Measurements from ENCODE around the gene ATF3.

The ATF3 gene

GRCh38 chr1:212608392-212608958, at the start of gene ATF3:
ATF3 (plus strand) TSS chr1:212608761; CDS start chr1:212615022, 6,261 bp downstream.
- peak; percentile 99 for DNase-seq

- no peak for DNase-seq
These were observed 48.6 kb upstream of the ATF3 start for GRCh38 chr1:212559929-212560328.

GRCh38 chr1:212560933-212561460, 47.6 kb upstream of the ATF3 start:
- no peak for DNase-seq

DNA sequence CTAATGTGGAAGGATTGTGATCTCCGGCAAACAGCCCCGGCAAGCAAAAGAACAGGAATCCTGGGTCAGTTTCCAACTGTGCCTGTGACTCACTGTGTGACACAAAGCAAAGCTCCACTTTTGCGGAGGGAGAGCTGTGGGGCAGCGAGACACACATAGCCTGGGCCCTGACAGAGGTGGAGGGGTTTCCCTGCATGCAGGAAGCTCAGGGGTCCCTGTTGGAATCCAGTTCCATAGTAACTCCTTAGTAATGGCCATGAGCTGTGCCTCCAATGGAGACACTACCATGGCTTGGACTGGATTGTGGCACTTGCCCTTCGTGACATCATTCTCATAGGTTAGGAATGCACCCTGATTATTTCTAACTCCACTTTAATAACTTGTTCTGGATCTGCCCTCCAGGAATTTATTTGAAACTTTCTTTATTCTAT, 47.0 kb upstream of the ATF3 start:
- DNase-seq: peak; percentile 62

DNA sequence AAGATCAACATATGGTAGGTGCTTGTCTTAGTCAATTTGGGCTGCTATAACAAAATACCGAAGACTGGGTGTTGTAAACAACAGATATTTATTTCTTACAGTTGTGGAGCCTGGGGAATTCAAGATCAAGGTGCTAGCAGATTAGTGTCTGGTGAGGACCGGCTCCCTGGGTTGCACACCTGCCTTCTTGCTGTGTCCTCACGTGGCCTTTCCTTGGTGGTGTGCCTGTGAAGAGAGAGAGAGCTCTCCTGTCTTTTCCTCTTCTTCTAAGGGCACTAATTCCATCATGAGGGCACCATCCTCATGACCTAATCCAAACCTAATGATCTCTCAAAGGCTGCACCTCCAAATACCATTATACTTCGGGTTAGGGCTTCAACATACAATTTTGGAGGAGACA, 45.8 kb upstream of the ATF3 start:
- DNase-seq: no peak

GRCh38 chr1:212565079-212565478, 43.5 kb upstream of the ATF3 start:
- no peak for DNase-seq

GRCh38 chr1:212565571-212566305, 42.8 kb upstream of the ATF3 start:
- no peak for DNase-seq

DNA sequence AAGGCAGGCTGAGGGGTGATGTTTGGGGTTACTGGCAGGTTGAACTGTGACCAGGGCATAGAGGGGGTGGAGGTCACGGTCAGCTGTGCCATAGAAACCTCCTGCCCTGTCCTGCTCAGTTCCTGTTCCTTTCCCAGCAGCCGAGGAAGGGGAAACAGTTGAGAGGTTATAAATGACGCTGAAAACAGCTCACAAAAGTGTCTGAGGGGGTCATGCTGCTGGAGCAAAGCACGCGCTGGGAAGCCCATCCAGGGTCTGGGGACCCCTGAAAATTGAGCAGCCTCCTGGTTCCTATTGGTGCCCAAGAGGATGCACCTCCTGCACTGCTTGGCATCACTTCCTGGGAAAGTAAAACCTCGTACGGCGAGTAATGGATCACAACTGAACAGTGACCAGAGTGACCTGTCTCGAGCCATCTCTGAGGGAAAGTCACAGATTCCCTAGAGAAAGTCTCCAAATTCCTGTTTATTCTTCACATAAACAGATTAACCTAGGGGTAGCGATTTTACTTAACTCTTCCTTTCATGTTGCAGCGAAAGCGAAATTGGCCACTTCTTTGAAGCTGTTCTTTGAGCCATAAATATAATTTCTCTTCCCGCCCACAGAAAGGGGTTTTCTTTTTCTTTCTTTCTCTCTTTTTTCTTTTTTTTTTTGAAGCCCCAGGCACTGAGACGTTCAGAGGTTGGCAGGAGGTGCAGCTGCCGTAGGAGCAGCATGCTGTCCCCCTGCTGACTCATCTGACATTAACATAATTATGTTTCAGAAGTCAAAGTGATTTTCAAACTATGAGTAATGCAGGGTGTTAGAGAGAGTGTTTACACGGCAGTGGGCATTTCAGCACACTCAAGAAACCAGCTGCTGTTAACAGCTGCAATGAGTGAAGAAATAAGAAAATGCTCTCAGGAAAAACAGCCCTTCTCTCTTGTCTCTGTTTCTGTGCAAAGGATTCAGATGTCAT, 41.8 kb upstream of the ATF3 start:
- DNase-seq: peak; percentile 70

DNA sequence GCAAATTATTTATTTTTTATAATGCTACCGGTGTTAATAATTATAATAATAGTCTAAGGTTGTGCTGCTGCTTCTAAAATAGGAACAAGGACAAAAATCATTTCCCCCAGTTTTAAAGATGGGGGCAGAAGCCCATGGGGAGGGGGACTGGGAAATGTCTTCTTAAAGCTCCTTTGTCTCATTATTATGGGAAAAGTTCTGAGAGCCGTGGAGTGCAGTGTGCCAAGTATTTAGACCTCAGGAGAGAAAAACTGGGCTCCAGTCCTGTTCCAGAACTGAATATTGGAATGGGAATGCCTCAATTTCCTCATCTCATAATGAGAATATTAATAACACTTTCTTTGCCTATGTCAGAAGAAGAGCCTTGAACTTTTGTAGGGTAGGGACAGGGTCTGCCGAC, 40.9 kb upstream of the ATF3 start:
- DNase-seq: no peak

DNA sequence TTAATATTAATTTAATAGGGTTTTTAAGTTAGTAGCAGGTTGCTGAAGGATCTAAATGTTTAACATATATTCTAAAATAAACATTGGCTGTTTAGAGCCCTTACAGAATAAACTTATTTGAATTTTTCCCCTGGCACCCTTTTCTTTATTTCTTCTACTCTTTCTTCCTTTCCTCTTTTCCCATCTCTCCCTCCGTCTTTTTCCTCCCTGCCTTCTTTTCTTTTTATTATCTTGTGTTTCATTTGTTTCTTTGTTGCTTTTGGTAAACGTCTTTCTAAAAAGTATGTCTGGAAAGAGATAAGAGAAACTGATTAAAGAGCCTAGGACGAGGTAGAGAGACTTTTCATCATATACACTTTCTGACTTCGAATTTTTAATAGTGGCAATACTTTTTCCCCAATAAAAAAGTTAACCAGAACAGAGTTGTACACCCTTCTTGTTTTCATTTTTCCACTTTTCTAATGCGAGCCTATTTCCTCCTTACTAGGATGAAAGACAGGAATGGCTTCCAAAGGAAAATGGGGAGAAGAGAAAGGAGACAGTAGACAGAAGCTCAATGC, 39.5 kb upstream of the ATF3 start:
- DNase-seq: no peak

- DNase-seq: no peak
These were observed 33.8 kb upstream of the ATF3 start for GRCh38 chr1:212574732-212575131.

DNA sequence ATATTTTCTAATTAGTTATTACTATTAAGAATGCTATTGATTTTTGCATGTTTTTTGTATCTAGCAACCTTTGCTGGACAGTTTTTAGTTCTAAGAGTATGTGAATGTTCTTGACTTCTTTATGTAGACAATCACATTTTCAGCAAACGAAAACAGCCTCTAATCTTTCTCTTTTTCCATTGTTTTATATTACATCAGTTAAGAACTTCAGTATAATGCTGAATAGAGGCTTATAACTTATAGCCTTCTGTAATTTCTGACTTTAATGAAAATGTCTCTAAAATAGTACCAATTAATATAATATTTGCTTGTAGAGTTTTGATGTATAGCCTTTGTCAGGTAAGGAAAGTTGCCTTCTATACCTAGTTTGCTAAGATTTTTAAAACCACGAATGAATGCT, 33.2 kb upstream of the ATF3 start:
- DNase-seq: no peak

GRCh38 chr1:212578041-212578440, 30.5 kb upstream of the ATF3 start:
- DNase-seq: no peak

GRCh38 chr1:212581034-212581433, 27.5 kb upstream of the ATF3 start:
- no peak for DNase-seq

DNA sequence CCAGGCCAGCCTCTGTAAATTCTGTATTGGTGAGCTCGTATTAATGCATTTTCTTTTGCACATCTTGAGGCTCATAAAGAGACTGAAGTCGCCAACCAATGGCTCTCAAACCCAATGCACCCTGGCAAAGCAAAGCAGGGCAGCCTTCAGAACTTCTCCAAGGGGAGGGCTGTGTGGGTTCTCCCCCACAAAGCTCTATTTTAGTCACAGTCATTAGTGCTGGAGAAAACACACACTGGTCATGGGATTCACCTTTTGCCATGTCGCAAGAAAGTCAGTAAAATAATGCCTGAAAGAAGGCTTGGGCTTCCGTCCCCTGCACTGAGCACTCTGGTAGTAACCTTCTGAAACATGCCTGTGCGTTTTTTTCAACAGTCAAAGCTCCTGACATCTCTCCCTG, 26.3 kb upstream of the ATF3 start:
- DNase-seq: no peak

GRCh38 chr1:212582808-212583615, 25.5 kb upstream of the ATF3 start:
- DNase-seq: no peak

DNA sequence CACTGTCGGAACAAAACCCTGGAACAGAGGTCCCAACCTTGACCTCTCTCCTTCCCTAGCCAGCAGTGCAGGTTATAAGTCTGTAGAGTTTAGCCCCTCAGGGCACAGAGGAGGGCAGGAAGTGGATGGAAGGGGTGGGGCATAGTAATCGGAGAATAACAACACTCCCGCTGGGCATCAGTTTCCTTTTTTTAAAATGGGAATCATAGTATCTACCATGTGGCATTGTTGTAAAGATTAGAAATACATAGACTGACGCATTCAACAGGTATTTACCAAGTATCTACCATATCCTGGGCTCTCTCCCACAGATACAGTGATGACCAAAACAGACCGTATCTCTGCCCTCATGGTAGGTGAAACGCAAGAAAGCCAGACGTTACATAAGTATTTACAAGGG, 24.9 kb upstream of the ATF3 start:
- no peak for DNase-seq

DNA sequence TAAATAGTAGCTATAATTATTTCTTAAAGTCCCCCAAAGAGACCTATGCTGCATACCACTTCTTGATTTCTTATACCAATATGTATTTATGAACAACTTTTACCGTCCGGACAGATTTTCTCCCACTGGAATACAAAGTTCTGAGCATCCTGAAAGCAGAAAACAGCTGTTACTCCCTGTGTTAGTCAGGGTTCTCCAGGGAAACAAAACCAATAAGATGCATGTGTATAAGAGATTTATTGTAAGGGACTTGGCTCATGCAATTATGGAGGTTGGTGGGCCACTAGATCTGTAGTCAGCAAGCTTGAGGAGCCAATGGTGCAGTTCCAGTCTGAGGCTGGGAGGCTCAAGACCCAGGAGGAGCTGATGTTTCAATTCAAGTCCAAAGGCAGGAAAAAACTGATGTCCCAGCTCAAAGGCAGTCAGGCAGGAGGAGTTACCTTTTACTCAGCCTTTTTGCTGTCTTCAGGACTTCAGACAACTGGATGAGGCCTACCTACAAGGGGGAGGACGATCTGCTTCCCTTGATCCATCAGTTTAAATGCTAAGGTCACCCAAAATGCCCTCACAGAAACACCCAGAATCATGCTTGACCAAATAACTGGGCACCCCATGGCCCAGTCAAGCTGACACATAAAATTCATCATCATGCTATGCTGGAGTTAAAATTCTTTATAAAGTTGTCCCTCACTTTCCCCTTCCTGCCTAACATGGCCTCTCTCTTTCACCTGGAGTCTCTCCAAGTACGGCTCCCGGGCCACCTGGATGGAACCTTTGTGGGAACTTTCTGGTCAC, 24.3 kb upstream of the ATF3 start:
- DNase-seq: no peak

DNA sequence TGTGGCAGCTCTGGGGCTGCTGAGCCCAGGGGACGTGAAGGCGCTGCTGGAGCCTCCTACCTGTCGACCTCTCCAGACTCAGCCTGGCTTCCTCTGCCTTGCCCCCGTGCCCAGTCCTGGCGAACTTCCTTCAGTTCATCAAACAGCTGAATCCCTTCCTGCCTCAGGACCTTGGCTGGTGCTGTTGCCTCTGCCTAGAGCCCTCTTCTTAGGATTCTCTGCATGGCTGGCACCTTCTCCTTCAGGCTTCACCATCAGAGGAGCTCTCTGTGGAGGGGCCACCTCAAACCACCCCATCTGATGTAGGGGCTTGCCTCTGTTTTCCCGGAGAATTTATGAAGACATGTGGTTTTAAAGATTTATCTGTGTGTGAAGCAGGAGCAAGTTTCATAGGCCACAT, 23.4 kb upstream of the ATF3 start:
- DNase-seq: no peak

- peak; percentile 27 for DNase-seq
These were observed 22.1 kb upstream of the ATF3 start for GRCh38 chr1:212586206-212587015.

Measured in fibroblast of skin of right biceps (primary cell).